ENCODE results near the gene PKP2. TPM values are rescaled to one million over a fixed set of nuclear protein-coding genes. Genes with fewer than 3 reads are reported as not detected.

PKP2 gene
- total and polyA plus RNA-seq, 7 donors, result 2.5 to 7.8 (median 4.0) TPM

DNA sequence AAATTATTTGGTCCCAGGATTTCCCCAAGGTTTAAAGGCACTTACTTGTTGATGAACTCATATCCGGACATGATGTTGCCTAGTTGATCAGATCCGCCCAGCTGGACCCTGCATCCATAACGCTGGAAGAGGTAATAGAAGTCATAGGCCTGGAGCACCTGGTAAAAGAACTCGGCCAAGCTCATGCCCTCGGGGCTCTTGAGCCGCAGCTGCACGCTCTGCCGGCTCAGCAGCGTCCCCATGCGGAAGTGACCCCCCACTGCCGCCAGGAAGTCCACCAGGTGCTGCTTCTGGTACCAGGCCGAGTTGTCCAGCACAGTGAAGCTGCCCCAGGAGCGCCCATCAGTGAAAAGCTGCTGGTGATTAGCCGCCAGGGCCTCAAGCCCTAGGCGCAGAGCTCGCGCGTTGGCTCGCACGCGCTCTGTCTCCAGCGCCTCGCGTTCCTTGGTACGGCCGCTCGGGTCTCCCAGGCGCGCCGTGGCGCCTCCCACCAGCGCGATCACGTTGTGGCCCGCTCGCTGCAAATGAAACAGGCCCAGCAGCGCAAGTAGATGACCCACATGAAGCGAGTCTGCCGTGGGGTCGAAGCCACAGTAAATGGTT lies 141.4 kb downstream of the PKP2 start:
- peak; percentile 75 to 82 (median 78) for ATAC-seq
- no peaks in the 10 kb centered on the region for H3K27me3 ChIP-seq (ENCODE audit: insufficient read depth in 3 of 3, low read length in 2 of 3)

GRCh38 chr12:32754111-32754510 lies 142.5 kb downstream of the PKP2 start:
- DNase-seq (no peak), ATAC-seq (no peak)
- Histone ChIP-seq H3K27me3 (ENCODE audit: insufficient read depth in 3 of 3, low read length in 2 of 3) (no peaks in the 10 kb centered on the region), H3K4me1 (peaks cover 10% of the 10 kb centered on the region), H3K9me3 (no peaks in the 10 kb centered on the region), H3K4me3 (peak overlapping the region; percentile 97), H3K36me3 (ENCODE audit: insufficient read depth in 1 of 2, low read depth in 1 of 2) (peaks cover 0 to 50% of the 10 kb centered on the region in 2 donors), H3K27ac (peak overlapping the region; percentile 93)
- TF ChIP-seq, protein P1, sequence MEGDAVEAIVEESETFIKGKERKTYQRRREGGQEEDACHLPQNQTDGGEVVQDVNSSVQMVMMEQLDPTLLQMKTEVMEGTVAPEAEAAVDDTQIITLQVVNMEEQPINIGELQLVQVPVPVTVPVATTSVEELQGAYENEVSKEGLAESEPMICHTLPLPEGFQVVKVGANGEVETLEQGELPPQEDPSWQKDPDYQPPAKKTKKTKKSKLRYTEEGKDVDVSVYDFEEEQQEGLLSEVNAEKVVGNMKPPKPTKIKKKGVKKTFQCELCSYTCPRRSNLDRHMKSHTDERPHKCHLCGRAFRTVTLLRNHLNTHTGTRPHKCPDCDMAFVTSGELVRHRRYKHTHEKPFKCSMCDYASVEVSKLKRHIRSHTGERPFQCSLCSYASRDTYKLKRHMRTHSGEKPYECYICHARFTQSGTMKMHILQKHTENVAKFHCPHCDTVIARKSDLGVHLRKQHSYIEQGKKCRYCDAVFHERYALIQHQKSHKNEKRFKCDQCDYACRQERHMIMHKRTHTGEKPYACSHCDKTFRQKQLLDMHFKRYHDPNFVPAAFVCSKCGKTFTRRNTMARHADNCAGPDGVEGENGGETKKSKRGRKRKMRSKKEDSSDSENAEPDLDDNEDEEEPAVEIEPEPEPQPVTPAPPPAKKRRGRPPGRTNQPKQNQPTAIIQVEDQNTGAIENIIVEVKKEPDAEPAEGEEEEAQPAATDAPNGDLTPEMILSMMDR (IDR thresholded peaks at IDR 0.05), result no peak
- intact Hi-C loops (cut with DNase I), result no loop called here
- WGBS, 3 donors, result 38 to 53% (median 47%) methylated on average over 2 of the region's 2 CpGs

More for the DNA sequence above, 141.4 kb downstream of the PKP2 start:
- Histone ChIP-seq H3K9me3 (no peaks in the 10 kb centered on the region), H3K27ac (peak overlapping the region; percentile 93), H3K36me3 (ENCODE audit: insufficient read depth in 1 of 2, low read depth in 1 of 2) (peaks cover 0 to 39% of the 10 kb centered on the region in 2 donors), H3K4me3 (peak overlapping the region; percentile 97), H3K4me1 (peaks cover 10% of the 10 kb centered on the region)
- DNase-seq, result peak; percentile 71 to 85
- 0 to 1% (median 0%) methylated on average over 40 of the region's 40 CpGs for WGBS, 3 donors
- TF ChIP-seq, protein P1 (IDR thresholded peaks at IDR 0.05), result peak; percentile 59
- intact Hi-C loops (cut with DNase I), result loop anchor here in 1 of 2 donors (5.0 kb wide), 2 partner anchors 162 to 1267 kb away; partner anchors contain the start of gene ALG10

DNA sequence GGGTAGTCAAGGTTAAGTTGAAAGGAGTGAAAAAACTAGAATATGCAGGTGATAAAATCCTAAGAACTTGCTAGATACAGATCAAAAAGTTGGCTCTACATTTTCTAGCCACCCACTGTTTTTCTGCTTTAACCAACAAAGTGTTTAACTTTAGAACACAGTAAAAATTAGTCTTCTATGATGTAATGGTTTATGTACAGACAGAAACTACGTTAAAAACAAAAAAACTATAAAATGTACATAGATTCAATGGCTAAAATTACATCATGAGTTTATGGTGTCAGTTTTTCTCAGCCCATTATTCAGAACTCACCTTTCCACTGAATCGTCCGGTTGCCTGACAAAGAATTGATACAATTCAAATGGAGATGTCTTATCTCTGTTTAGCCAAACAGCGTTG lies 143.0 kb downstream of the PKP2 start:
- TF ChIP-seq, protein P1 (IDR thresholded peaks at IDR 0.05), result no peak
- intact Hi-C loops (cut with DNase I), result no loop called here
- 65 to 82% (median 71%) methylated on average over 4 of the region's 4 CpGs for WGBS, 3 donors
- H3K4me1 ChIP-seq, result peaks cover 10% of the 10 kb centered on the region
- no peak overlapping the region for H3K4me3 ChIP-seq
- H3K9me3 ChIP-seq, result no peaks in the 10 kb centered on the region
- H3K36me3 ChIP-seq (ENCODE audit: insufficient read depth in 1 of 2, low read depth in 1 of 2), result peaks cover 0 to 55% of the 10 kb centered on the region in 2 donors
- H3K27ac ChIP-seq, result no peak overlapping the region
- H3K27me3 ChIP-seq (ENCODE audit: insufficient read depth in 3 of 3, low read length in 2 of 3), result no peaks in the 10 kb centered on the region
- no peak for ATAC-seq
- DNase-seq, result no peak

- Histone ChIP-seq H3K4me1 (no peaks in the 10 kb centered on the region), H3K4me3 (no peak overlapping the region), H3K27me3 (ENCODE audit: insufficient read depth in 3 of 3, low read length in 2 of 3) (no peaks in the 10 kb centered on the region), H3K9me3 (no peaks in the 10 kb centered on the region), H3K36me3 (ENCODE audit: insufficient read depth in 1 of 2, low read depth in 1 of 2) (peaks cover 8 to 100% of the 10 kb centered on the region in 2 donors), H3K27ac (no peak overlapping the region)
- DNase-seq, result no peak
- WGBS, 3 donors, result 95 to 98% (median 97%) methylated on average over 2 of the region's 2 CpGs
- ATAC-seq, result no peak
- intact Hi-C loops (cut with DNase I), result no loop called here
- TF ChIP-seq, protein P1 (IDR thresholded peaks at IDR 0.05), result no peak
Measured at GRCh38 chr12:32743264-32743663, 153.3 kb downstream of the PKP2 start.

- WGBS, 3 donors, result 85 to 93% (median 86%) methylated on average over 10 of the region's 10 CpGs
- H3K4me3 ChIP-seq, result no peak overlapping the region
- TF ChIP-seq, protein P1 (IDR thresholded peaks at IDR 0.05), result no peak
- DNase-seq (no peak), ATAC-seq (no peak)
- intact Hi-C loops (cut with DNase I), result no loop called here
- H3K27me3 ChIP-seq (ENCODE audit: insufficient read depth in 3 of 3, low read length in 2 of 3), result no peaks in the 10 kb centered on the region
- H3K4me1 ChIP-seq, result no peaks in the 10 kb centered on the region
- H3K36me3 ChIP-seq (ENCODE audit: insufficient read depth in 1 of 2, low read depth in 1 of 2), result peaks cover 8 to 100% of the 10 kb centered on the region in 2 donors
- no peak overlapping the region for H3K27ac ChIP-seq
- H3K9me3 ChIP-seq, result no peaks in the 10 kb centered on the region
Measured at GRCh38 chr12:32742133-32742532, 154.4 kb downstream of the PKP2 start.

Data from psoas muscle (tissue), 8 donors.